SH-SY5Y (cell line): ENCODE data around the gene RDX.

Experiments
- GATA2 ChIP-seq: IDR thresholded peaks from 2 replicates; pipeline ENCODE4 v1.6.1; 2011; ENCODE audit warnings: mild to moderate bottlenecking, low read depth, low read length
- GATA3 ChIP-seq: IDR thresholded peaks from 2 replicates; pipeline ENCODE4 v1.6.1; 2011; ENCODE audit warnings: low read depth, mild to moderate bottlenecking, low read length, moderate library complexity

DNA sequence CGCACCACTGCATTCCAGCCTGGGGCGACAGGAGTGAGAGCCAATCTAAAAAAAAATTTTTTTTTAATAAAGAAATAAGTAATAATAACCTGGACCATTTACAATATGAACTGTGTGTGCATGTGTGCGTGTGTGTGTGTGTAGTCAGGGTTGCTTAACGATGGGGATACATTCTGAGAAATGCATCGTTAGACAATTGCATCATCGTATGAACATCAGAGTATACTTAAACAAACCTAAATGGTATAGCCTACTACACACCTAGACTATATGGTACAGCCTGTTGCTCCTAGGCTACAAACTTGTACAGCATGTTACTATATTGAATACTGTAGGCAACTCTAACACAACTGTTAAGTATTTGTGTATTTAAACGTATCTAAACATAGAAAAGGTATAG lies 26.4 kb downstream of the RDX start:
- TF ChIP-seq GATA2 (no peak), GATA3 (no peak)
